ENCODE data around the gene HCFC1.

DNA sequence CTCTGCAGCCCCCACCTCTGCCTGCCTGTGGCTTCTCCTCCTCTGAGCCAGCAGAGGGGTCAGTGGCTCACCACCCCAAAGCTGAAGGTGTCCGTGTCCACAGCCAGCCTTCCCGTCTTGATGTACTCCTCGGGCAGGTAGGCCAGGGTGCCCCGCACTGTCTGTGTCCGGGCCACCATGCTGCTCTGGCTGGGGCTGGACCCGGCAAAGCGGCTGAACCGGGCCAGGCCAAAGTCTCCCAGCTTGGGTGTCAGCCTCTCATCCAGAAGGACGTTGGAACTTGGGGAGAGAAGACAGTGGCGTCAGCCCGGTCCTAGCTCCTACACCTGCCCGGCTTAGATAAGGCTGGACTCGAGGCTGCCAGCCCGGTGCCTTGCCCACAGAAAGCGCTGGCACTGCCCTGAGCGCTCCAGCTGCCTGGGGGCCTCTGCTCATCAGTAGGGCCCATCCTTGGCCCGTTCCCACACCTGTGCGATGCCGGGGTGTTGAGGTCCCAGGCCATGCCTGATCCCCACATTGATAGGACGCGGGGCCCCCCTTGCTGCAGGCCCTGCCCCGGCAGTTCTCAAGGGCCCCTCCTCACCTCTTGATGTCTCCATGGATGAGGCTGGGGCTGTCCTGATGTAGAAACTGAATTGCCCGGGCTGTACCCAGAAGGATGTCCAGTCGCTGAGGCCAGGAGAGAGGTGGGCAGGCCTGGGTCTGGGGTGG, 44.9 kb upstream of the HCFC1 start:
- TF ChIP-seq CTCF (IDR thresholded peaks at IDR 0.05; ENCODE audit: poor library complexity) (no peak), EZH2phosphoT487 (IDR thresholded peaks at IDR 0.05; ENCODE audit: low read depth, severe bottlenecking, unreplicated experiment) (no peak), EZH2 (IDR thresholded peaks at IDR 0.05; ENCODE audit: borderline replicate concordance) (no peak)

Data from hepatocyte (in vitro differentiated cells).